Adrenal gland (tissue), 12 donors: Measurements from ENCODE around the gene TDP2. TPM values are rescaled to one million over a fixed set of nuclear protein-coding genes. Genes with fewer than 3 reads are reported as not detected.

Source experiments
- DNase-seq, 7 donors: peaks; one replicate each; pipeline ENCODE4 v3.0.0-alpha.2; 2019 to 2020
- H3K27ac ChIP-seq, 5 donors: fragments of 200-600 bp; sonication (generic) in 4 of 5; 1 replicate in 3 of 5; 2 replicates in 2 of 5; pipeline versions ENCODE4 v1.5.1 to v1.8.0; 2016 to 2020; ENCODE audit warnings: mild to moderate bottlenecking in 1 of 5
- H3K27me3 ChIP-seq: fragments of 200-600 bp; 2 replicates; pipeline ENCODE4 v1.8.0; 2021
- H3K36me3 ChIP-seq, 2 donors: fragments of 200-600 bp; replicated peaks in 1 of 2; 1 replicate in 1 of 2; 2 replicates in 1 of 2; pipeline versions ENCODE4 v1.5.1 to v1.8.0; 2018 to 2022
- H3K4me1 ChIP-seq, 2 donors: fragments of 200-600 bp; replicated peaks in 1 of 2; 1 replicate in 1 of 2; 2 replicates in 1 of 2; pipeline versions ENCODE4 v1.5.1 to v1.8.0; 2018 to 2021
- H3K4me3 ChIP-seq, 4 donors: fragments of 200-600 bp; sonication (generic) in 3 of 4; one replicate each; pipeline ENCODE4 v1.5.1; 2016 to 2018
- H3K9me3 ChIP-seq, 3 donors: fragments of 200-600 bp; sonication (generic) in 1 of 3; replicated peaks in 1 of 3; 1 replicate in 2 of 3; 2 replicates in 1 of 3; pipeline versions ENCODE4 v1.5.1 to v1.8.0; 2016 to 2021
- CTCF ChIP-seq, 6 experiments: fragments of 450-650 bp in 4 of 6; fragments of 200-600 bp in 2 of 6; sonication (generic) in 1 of 6; IDR thresholded peaks; 1 replicate in 5 of 6; 2 replicates in 1 of 6; pipeline versions ENCODE4 v1.5.1 to v1.8.0; 2016 to 2021; ENCODE audit warnings: antibody characterized with exemption in 6 of 6, mild to moderate bottlenecking in 2 of 6, moderate library complexity in 1 of 6
- POLR2A ChIP-seq, 2 donors: fragments of 450-650 bp; IDR thresholded peaks; one replicate each; pipeline ENCODE4 v1.6.1; 2017; ENCODE audit warnings: antibody characterized with exemption in 2 of 2, mild to moderate bottlenecking in 2 of 2, moderate library complexity in 1 of 2
- WGBS, 4 donors: extraction: QIAGEN DNeasy Blood & Tissue Kit in 2 of 4; methylation state at CpG; one replicate each; pipeline versions ENCODE4 v1.1.5 to v1.1.7; 2013 to 2017; 5-methylcytosine and 5-hydroxymethylcytosine counted together
- intact Hi-C, 2 donors: fragments of 100-400 bp; cut with DNase I; formaldehyde crosslinking; loops; one replicate each; pipeline versions ENCODE4 v1.14.1 to v1.15.0; 2022 to 2023
- polyA plus RNA-seq, 3 donors: library from polyadenylated mRNA; stranded (reverse); fragments of 200-250 nt in 2 of 3; fragments of 350-450 nt in 1 of 3; fragmentation: Illumina TruSeq in 1 of 3; extraction: RNeasy Lipid Tissue Mini Kit (QIAGEN cat#74804) in 1 of 3; gene quantifications; one replicate each; pipeline ENCODE4 v1.2.3, GENCODE V29; 2013 to 2014
- total RNA-seq, 9 donors: library from RNA; depleted of rRNA in 4 of 9; stranded (reverse); fragments of >200 nt in 4 of 9; fragments of 120-200 nt in 1 of 9; fragmentation: NEBNext Ultra II Directional in 1 of 9; extraction: Animal tissue kit (Norgen Biotek cat#: 25700) in 1 of 9; gene quantifications; one replicate each; pipeline versions ENCODE4 v1.1.0 to v1.2.4, GENCODE V29; 2013 to 2023
- donor health status: healthy with polysubstance abuse.
- donor health status: Bipolar disorder and iron deficiency.
- donor health status: DM: yes; HTN: yes; CAD: no.
- donor health status: DM: no; HTN: no; CAD: no.
- donor health status: DM: no; HTN: no; CAD: no.
- donor health status: DM: yes; HTN: yes; CAD: no.

The TDP2 gene
- total and polyA plus RNA-seq, 12 donors, result 12.9 to 55.8 (median 33.0) TPM

GRCh38 chr6:24709014-24709711 is 42.5 kb upstream of the TDP2 start:
- DNase-seq, result no peak
- Histone ChIP-seq H3K27me3 (no peaks in the 10 kb centered on the region), H3K4me3 (no peak overlapping the region), H3K9me3 (no peaks in the 10 kb centered on the region), H3K36me3 (peaks cover 0 to 98% of the 10 kb centered on the region in 2 donors), H3K27ac (no peak overlapping the region), H3K4me1 (peaks cover 8 to 32% of the 10 kb centered on the region in 2 donors)
- no peak for TF ChIP-seq POLR2A (IDR thresholded peaks at IDR 0.05)
- no peak for TF ChIP-seq CTCF (IDR thresholded peaks at IDR 0.05)
- intact Hi-C loops, result no loop called here
- 86 to 93% (median 87%) methylated on average over 4 of the region's 4 CpGs for WGBS, 4 donors

DNA sequence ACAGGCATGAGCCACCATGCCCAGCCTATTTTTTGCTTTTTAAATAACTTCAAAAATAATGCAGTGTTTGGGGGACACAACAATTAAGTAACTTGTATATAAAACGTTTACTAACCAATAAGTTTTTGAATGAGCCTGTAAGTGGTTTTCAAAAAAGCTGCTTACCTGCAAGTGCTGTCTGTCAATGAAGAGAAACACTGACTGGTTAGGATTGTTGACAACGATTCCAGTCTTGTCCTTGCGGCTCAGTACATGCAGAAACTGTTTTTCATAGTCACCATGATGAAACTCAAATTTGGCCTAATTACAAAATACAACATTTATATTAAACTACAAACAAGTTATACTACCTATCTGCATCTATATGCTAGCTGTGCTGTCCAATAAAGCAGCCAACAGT is 41.9 kb upstream of the TDP2 start:
- DNase-seq, result no peak
- intact Hi-C loops, result no loop called here

GRCh38 chr6:24704468-24704867 is 37.8 kb upstream of the TDP2 start:
- peaks cover 0 to 7% of the 10 kb centered on the region in 2 donors for H3K4me1 ChIP-seq
- intact Hi-C loops, result no loop called here
- no peaks in the 10 kb centered on the region for H3K27me3 ChIP-seq
- peaks cover 0 to 71% of the 10 kb centered on the region in 2 donors for H3K36me3 ChIP-seq
- TF ChIP-seq CTCF (IDR thresholded peaks at IDR 0.05), result no peak
- TF ChIP-seq POLR2A (IDR thresholded peaks at IDR 0.05), result no peak
- no peaks in the 10 kb centered on the region for H3K9me3 ChIP-seq
- no peak overlapping the region for H3K27ac ChIP-seq
- no peak overlapping the region for H3K4me3 ChIP-seq
- DNase-seq, result no peak

More for the DNA sequence above, 41.9 kb upstream of the TDP2 start:
- Histone ChIP-seq H3K4me3 (no peak overlapping the region), H3K4me1 (peaks cover 6 to 26% of the 10 kb centered on the region in 2 donors), H3K27me3 (no peaks in the 10 kb centered on the region), H3K36me3 (peaks cover 0 to 98% of the 10 kb centered on the region in 2 donors), H3K9me3 (no peaks in the 10 kb centered on the region), H3K27ac (no peak overlapping the region)
- TF ChIP-seq CTCF (IDR thresholded peaks at IDR 0.05) (no peak), POLR2A (IDR thresholded peaks at IDR 0.05) (no peak)
- 67 to 80% (median 74%) methylated on average over 3 of the region's 3 CpGs for WGBS, 4 donors

DNA sequence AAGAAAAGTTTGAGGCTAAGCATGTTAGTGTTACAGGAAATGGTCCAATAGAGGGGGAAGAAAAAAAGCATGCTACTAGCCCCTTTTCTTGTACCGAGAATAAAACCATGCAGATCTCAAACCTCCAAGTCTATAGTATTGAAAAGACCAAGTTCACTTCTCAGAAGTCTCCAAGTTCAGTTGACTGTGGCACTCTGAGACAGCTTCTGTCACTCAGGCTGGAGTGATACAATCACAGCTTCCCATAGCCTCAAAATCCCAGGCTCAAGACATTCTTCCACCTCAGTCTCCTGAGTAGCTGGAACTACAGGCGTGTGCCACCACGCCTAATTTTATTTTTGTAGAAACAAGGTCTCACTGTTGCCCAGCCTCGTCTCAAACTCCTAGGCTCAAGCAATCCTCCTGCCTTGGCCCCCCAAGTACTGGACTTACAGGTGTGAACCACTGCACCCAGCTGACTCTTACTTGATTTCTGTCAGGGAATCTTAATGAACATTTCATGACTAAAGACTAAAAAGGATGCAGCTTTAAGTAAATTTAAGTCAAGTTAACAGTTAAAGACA is 36.1 kb upstream of the TDP2 start:
- intact Hi-C loops, result no loop called here
- 84 to 93% (median 86%) methylated on average over 4 of the region's 4 CpGs for WGBS, 4 donors
- Histone ChIP-seq H3K4me1 (peaks cover 0 to 7% of the 10 kb centered on the region in 2 donors), H3K9me3 (no peaks in the 10 kb centered on the region), H3K4me3 (no peak overlapping the region), H3K27me3 (no peaks in the 10 kb centered on the region), H3K27ac (no peak overlapping the region), H3K36me3 (peaks cover 0 to 54% of the 10 kb centered on the region in 2 donors)
- TF ChIP-seq CTCF (IDR thresholded peaks at IDR 0.05) (no peak), POLR2A (IDR thresholded peaks at IDR 0.05) (no peak)
- no peak for DNase-seq
